CD8-positive, alpha-beta memory T cell (primary cell): Measurements from ENCODE around the gene HSF5. TPM values are rescaled to one million over a fixed set of nuclear protein-coding genes. Genes with fewer than 3 reads are reported as not detected.
A peak's percentile ranks its signal among the peaks of the same experiment; 100 is the strongest.

Experiments used
- CTCF ChIA-PET: fragments of 350-600 bp; sonication (Branson Sonifier 250); formaldehyde crosslinking; loops from one replicate; lab custom pipeline; 2021; ENCODE audit warnings: antibody characterized with exemption; lab: Charles Lee
- POLR2A ChIA-PET: fragments of 350-600 bp; sonication (Branson Sonifier 250); formaldehyde crosslinking; loops from one replicate; lab custom pipeline; 2021; ENCODE audit warnings: antibody characterized with exemption; lab: Charles Lee
- DNase-seq, 5 donors: peaks; one replicate each; pipeline versions ENCODE4 v3.0.0 to v3.0.0-alpha.2; 2020 to 2022; ENCODE audit warnings: mixed read lengths in 1 of 5
- H3K27ac ChIP-seq: one replicate; pipeline ENCODE4 v1.7.0; 2013; ENCODE audit warnings: low read depth, mild to moderate bottlenecking, low read length, moderate library complexity
- H3K27me3 ChIP-seq: 2 replicates; pipeline ENCODE4 v1.7.0; 2013; ENCODE audit warnings: low read length, mild to moderate bottlenecking; ENCODE audit not compliant: insufficient read depth, poor library complexity, severe bottlenecking
- H3K36me3 ChIP-seq: 2 replicates; pipeline ENCODE4 v1.7.0; 2013; ENCODE audit warnings: mild to moderate bottlenecking, low read length, moderate library complexity; ENCODE audit not compliant: insufficient read depth
- H3K4me1 ChIP-seq: 2 replicates; pipeline ENCODE4 v1.7.0; 2013; ENCODE audit warnings: mild to moderate bottlenecking, low read length, moderate library complexity; ENCODE audit not compliant: insufficient read depth
- H3K4me3 ChIP-seq: 2 replicates; pipeline ENCODE4 v1.7.0; 2013; ENCODE audit warnings: mild to moderate bottlenecking, low read length
- H3K9me3 ChIP-seq: 2 replicates; pipeline ENCODE4 v1.7.0; 2013; ENCODE audit warnings: mild to moderate bottlenecking, low read length
- H3K27ac Mint-ChIP-seq, 8 donors: one replicate each; pipeline ENCODE4 v1.8.0; 2020 to 2021; ENCODE audit warnings: mixed read lengths in 8 of 8, mild to moderate bottlenecking in 6 of 8, inconsistent platforms in 3 of 8, moderate library complexity in 3 of 8
- H3K27me3 Mint-ChIP-seq, 2 donors: one replicate each; pipeline ENCODE4 v1.8.0; 2020 to 2021; ENCODE audit warnings: mixed read lengths in 2 of 2, mild to moderate bottlenecking in 1 of 2, moderate library complexity in 1 of 2
- H3K36me3 Mint-ChIP-seq, 3 donors: one replicate each; pipeline ENCODE4 v1.8.0; 2020 to 2021; ENCODE audit warnings: mixed read lengths in 3 of 3, inconsistent platforms in 1 of 3, mild to moderate bottlenecking in 1 of 3
- H3K4me1 Mint-ChIP-seq, 3 donors: one replicate each; pipeline ENCODE4 v1.8.0; 2020 to 2021; ENCODE audit warnings: mixed read lengths in 3 of 3, inconsistent platforms in 1 of 3, mild to moderate bottlenecking in 1 of 3
- H3K4me3 Mint-ChIP-seq, 7 donors: one replicate each; pipeline ENCODE4 v1.8.0; 2020 to 2021; ENCODE audit warnings: mixed read lengths in 7 of 7, mild to moderate bottlenecking in 6 of 7, moderate library complexity in 4 of 7, inconsistent platforms in 2 of 7
- H3K9me3 Mint-ChIP-seq, 5 donors: one replicate each; pipeline ENCODE4 v1.8.0; 2020 to 2022; ENCODE audit warnings: mixed read lengths in 5 of 5, mild to moderate bottlenecking in 3 of 5, moderate library complexity in 2 of 5, inconsistent platforms in 1 of 5
- polyA plus RNA-seq: library from polyadenylated mRNA; unstranded; fragments of 300-500 nt; fragmentation: Illumina TruSeq; gene quantifications from one replicate; pipeline ENCODE4 v1.2.3, GENCODE V29; 2021
- total RNA-seq, 2 experiments: library from RNA; stranded (reverse); gene quantifications; one replicate each; pipeline ENCODE4 v1.2.3, GENCODE V29; 2021

HSF5 gene
- total and polyA plus RNA-seq, 3 experiments from 2014 or later: 0.76 to 5.5 (median 5.4) TPM

- Histone ChIP-seq H3K27ac (no peak overlapping the region), H3K9me3 (no peaks in the 10 kb centered on the region), H3K36me3 (no peaks in the 10 kb centered on the region), H3K27me3 (peaks cover 9% of the 10 kb centered on the region), H3K4me3 (peak overlapping the region; percentile 45), H3K4me1 (peaks cover 5% of the 10 kb centered on the region)
- DNase-seq: no peak
- H3K9me3 Mint-ChIP-seq: no peaks in the 10 kb centered on the region
- H3K27me3 Mint-ChIP-seq: peaks cover 19 to 31% of the 10 kb centered on the region in 2 donors
- H3K4me1 Mint-ChIP-seq: peaks cover 0 to 6% (median 3%) of the 10 kb centered on the region in 3 donors
- H3K4me3 Mint-ChIP-seq: peak overlapping the region; percentile 12 to 82 (median 63)
- peak overlapping the region in 2 of 8 donors; percentile 64 to 91 for H3K27ac Mint-ChIP-seq
- ChIA-PET CTCF (interaction anchor here (2.0 to 2.3 kb wide), 2 partner anchors 14 to 472 kb away, joined by 5 to 16 read pairs; no protein-coding TSS in a partner anchor), POLR2A (no interaction called here)
- H3K36me3 Mint-ChIP-seq: peaks cover 0 to 7% (median 0%) of the 10 kb centered on the region in 3 donors
These were observed 44.3 kb upstream of the HSF5 start for GRCh38 chr17:58532555-58532951.

GRCh38 chr17:58531661-58532554 lies 43.7 kb upstream of the HSF5 start:
- CTCF ChIA-PET: interaction anchor here (2.0 to 2.3 kb wide), 2 partner anchors 13 to 473 kb away, joined by 5 to 16 read pairs; no protein-coding TSS in a partner anchor
- Histone ChIP-seq H3K9me3 (no peaks in the 10 kb centered on the region), H3K4me1 (peaks cover 5% of the 10 kb centered on the region), H3K27ac (no peak overlapping the region), H3K4me3 (peak overlapping the region; percentile 45), H3K36me3 (no peaks in the 10 kb centered on the region), H3K27me3 (peaks cover 9% of the 10 kb centered on the region)
- peaks cover 19 to 31% of the 10 kb centered on the region in 2 donors for H3K27me3 Mint-ChIP-seq
- H3K27ac Mint-ChIP-seq: peak overlapping the region in 3 of 8 donors; percentile 60 to 91 (median 64)
- H3K4me1 Mint-ChIP-seq: peaks cover 0 to 6% (median 3%) of the 10 kb centered on the region in 3 donors
- H3K36me3 Mint-ChIP-seq: peaks cover 0 to 7% (median 0%) of the 10 kb centered on the region in 3 donors
- H3K4me3 Mint-ChIP-seq: peak overlapping the region in 6 of 7 donors; percentile 63 to 89 (median 67)
- peak; percentile 56 to 73 (median 62) for DNase-seq
- H3K9me3 Mint-ChIP-seq: no peaks in the 10 kb centered on the region
- POLR2A ChIA-PET: interaction anchor here (0.5 to 0.6 kb wide), 3 partner anchors 99 to 1300 kb away, joined by 3 read pairs; no protein-coding TSS in a partner anchor

- H3K27ac Mint-ChIP-seq: no peak overlapping the region
- H3K4me1 Mint-ChIP-seq: peaks cover 0 to 6% (median 3%) of the 10 kb centered on the region in 3 donors
- Histone ChIP-seq H3K9me3 (no peaks in the 10 kb centered on the region), H3K27ac (no peak overlapping the region), H3K4me1 (peaks cover 5% of the 10 kb centered on the region), H3K27me3 (peaks cover 9% of the 10 kb centered on the region), H3K36me3 (no peaks in the 10 kb centered on the region), H3K4me3 (peak overlapping the region; percentile 39)
- H3K9me3 Mint-ChIP-seq: no peaks in the 10 kb centered on the region
- peaks cover 19 to 29% of the 10 kb centered on the region in 2 donors for H3K27me3 Mint-ChIP-seq
- peak overlapping the region; percentile 44 to 89 (median 64) for H3K4me3 Mint-ChIP-seq
- CTCF ChIA-PET: no interaction called here
- DNase-seq: no peak
- H3K36me3 Mint-ChIP-seq: peaks cover 0 to 6% (median 0%) of the 10 kb centered on the region in 3 donors
- POLR2A ChIA-PET: no interaction called here
These were observed 42.9 kb upstream of the HSF5 start for GRCh38 chr17:58531122-58531521.

- Mint-ChIP-seq H3K36me3 (peaks cover 0 to 1% (median 0%) of the 10 kb centered on the region in 3 donors), H3K27ac (no peak overlapping the region), H3K4me1 (peaks cover 0 to 6% (median 3%) of the 10 kb centered on the region in 3 donors), H3K9me3 (no peaks in the 10 kb centered on the region), H3K27me3 (peaks cover 19 to 24% of the 10 kb centered on the region in 2 donors), H3K4me3 (peak overlapping the region; percentile 44 to 89 (median 64))
- Histone ChIP-seq H3K4me3 (no peak overlapping the region), H3K27me3 (peaks cover 9% of the 10 kb centered on the region), H3K9me3 (no peaks in the 10 kb centered on the region), H3K4me1 (peaks cover 5% of the 10 kb centered on the region), H3K36me3 (no peaks in the 10 kb centered on the region), H3K27ac (no peak overlapping the region)
- ChIA-PET CTCF (no interaction called here), POLR2A (no interaction called here)
- DNase-seq: no peak
These were observed 42.4 kb upstream of the HSF5 start for GRCh38 chr17:58530655-58531054.

- no peak overlapping the region for H3K4me3 ChIP-seq
- POLR2A ChIA-PET: no interaction called here
- peaks cover 9% of the 10 kb centered on the region for H3K27me3 ChIP-seq
These were observed 41.1 kb upstream of the HSF5 start for GRCh38 chr17:58529275-58529674.

GRCh38 chr17:58528443-58528842 lies 40.2 kb upstream of the HSF5 start:
- H3K4me3 ChIP-seq: no peak overlapping the region
- no peaks in the 10 kb centered on the region for H3K36me3 ChIP-seq
- H3K4me1 Mint-ChIP-seq: peaks cover 0 to 6% (median 3%) of the 10 kb centered on the region in 3 donors
- POLR2A ChIA-PET: no interaction called here
- H3K9me3 ChIP-seq: no peaks in the 10 kb centered on the region
- DNase-seq: no peak
- H3K27me3 Mint-ChIP-seq: peaks cover 4 to 7% of the 10 kb centered on the region in 2 donors
- H3K27me3 ChIP-seq: peaks cover 9% of the 10 kb centered on the region
- peak overlapping the region in 1 of 7 donors; percentile 7 for H3K4me3 Mint-ChIP-seq
- peaks cover 5% of the 10 kb centered on the region for H3K4me1 ChIP-seq
- CTCF ChIA-PET: interaction anchor here (0.6 kb wide), 1 partner anchor 709 kb away, joined by 3 read pairs; no protein-coding TSS in a partner anchor
- no peak overlapping the region for H3K27ac Mint-ChIP-seq
- H3K36me3 Mint-ChIP-seq: no peaks in the 10 kb centered on the region
- H3K27ac ChIP-seq: no peak overlapping the region
- H3K9me3 Mint-ChIP-seq: no peaks in the 10 kb centered on the region

More at GRCh38 chr17:58529275-58529674, 41.1 kb upstream of the HSF5 start:
- no peak overlapping the region for H3K27ac Mint-ChIP-seq
- CTCF ChIA-PET: interaction anchor here (0.8 kb wide), 1 partner anchor 10 kb away, joined by 5 read pairs; no protein-coding TSS in a partner anchor
- no peaks in the 10 kb centered on the region for H3K9me3 Mint-ChIP-seq
- Histone ChIP-seq H3K27ac (no peak overlapping the region), H3K36me3 (no peaks in the 10 kb centered on the region), H3K9me3 (no peaks in the 10 kb centered on the region), H3K4me1 (peaks cover 5% of the 10 kb centered on the region)
- no peak for DNase-seq
- peaks cover 10 to 11% of the 10 kb centered on the region in 2 donors for H3K27me3 Mint-ChIP-seq
- no peaks in the 10 kb centered on the region for H3K36me3 Mint-ChIP-seq
- H3K4me1 Mint-ChIP-seq: peaks cover 0 to 6% (median 3%) of the 10 kb centered on the region in 3 donors
- H3K4me3 Mint-ChIP-seq: no peak overlapping the region

- no peaks in the 10 kb centered on the region for H3K9me3 ChIP-seq
- no peak overlapping the region for H3K27ac ChIP-seq
- peaks cover 5% of the 10 kb centered on the region for H3K4me1 ChIP-seq
- no peak overlapping the region for H3K4me3 Mint-ChIP-seq
- no peak for DNase-seq
- no peaks in the 10 kb centered on the region for H3K36me3 ChIP-seq
- no peaks in the 10 kb centered on the region for H3K9me3 Mint-ChIP-seq
- POLR2A ChIA-PET: no interaction called here
- peaks cover 9% of the 10 kb centered on the region for H3K27me3 ChIP-seq
- H3K4me3 ChIP-seq: no peak overlapping the region
- peaks cover 0 to 2% of the 10 kb centered on the region in 2 donors for H3K27me3 Mint-ChIP-seq
- no peaks in the 10 kb centered on the region for H3K36me3 Mint-ChIP-seq
- peak overlapping the region in 1 of 8 donors; percentile 77 for H3K27ac Mint-ChIP-seq
- H3K4me1 Mint-ChIP-seq: peaks cover 0 to 6% (median 3%) of the 10 kb centered on the region in 3 donors
- CTCF ChIA-PET: interaction anchor here (0.8 kb wide), 1 partner anchor 9 kb away, joined by 3 read pairs; no protein-coding TSS in a partner anchor
These were observed 39.7 kb upstream of the HSF5 start for GRCh38 chr17:58527949-58528348.
